HFFc6 (cell line): Measurements from ENCODE around the gene IKBKE. TPM values are rescaled to one million over a fixed set of nuclear protein-coding genes. Genes with fewer than 3 reads are reported as not detected.

Source experiments
- DNase-seq: peaks from one replicate; pipeline ENCODE4 v3.0.0-alpha.2; 2018
- H3K27ac Mint-ChIP-seq: 2 replicates; pipeline ENCODE4 v1.8.0; 2020; ENCODE audit warnings: mild to moderate bottlenecking, mixed read lengths
- H3K27me3 Mint-ChIP-seq: 2 replicates; pipeline ENCODE4 v1.8.0; 2021; ENCODE audit warnings: mild to moderate bottlenecking, moderate library complexity, mixed read lengths; ENCODE audit not compliant: insufficient read depth
- H3K36me3 Mint-ChIP-seq: 2 replicates; pipeline ENCODE4 v1.8.0; 2021; ENCODE audit warnings: low read depth, mixed read lengths
- H3K4me1 Mint-ChIP-seq: 2 replicates; pipeline ENCODE4 v1.8.0; 2020; ENCODE audit warnings: low read depth, mixed read lengths
- H3K4me3 Mint-ChIP-seq: 2 replicates; pipeline ENCODE4 v1.8.0; 2020; ENCODE audit warnings: mild to moderate bottlenecking, moderate library complexity, mixed read lengths
- H3K9me3 Mint-ChIP-seq: 2 replicates; pipeline ENCODE4 v1.8.0; 2020; ENCODE audit warnings: mild to moderate bottlenecking, mixed read lengths
- total RNA-seq, 6 experiments: library from RNA; stranded (reverse); fragmentation: NEBNext Ultra II Directional; extraction: Animal tissue kit (Norgen Biotek cat#: 25700); gene quantifications; 2 replicates in 1 of 6; 3 replicates in 5 of 6; pipeline ENCODE4 v1.2.3, GENCODE V29; 2021
- TF ChIP-seq, protein P1 (sequence below): fragments of 200-600 bp; sonication (generic); IDR thresholded peaks from 2 replicates; pipeline ENCODE4 v1.5.0; 2021; ENCODE audit warnings: antibody characterized with exemption, mild to moderate bottlenecking

Gene IKBKE
- total RNA-seq, 6 experiments from 2014 or later, result 15.1 to 19.6 (median 17.1) TPM

DNA sequence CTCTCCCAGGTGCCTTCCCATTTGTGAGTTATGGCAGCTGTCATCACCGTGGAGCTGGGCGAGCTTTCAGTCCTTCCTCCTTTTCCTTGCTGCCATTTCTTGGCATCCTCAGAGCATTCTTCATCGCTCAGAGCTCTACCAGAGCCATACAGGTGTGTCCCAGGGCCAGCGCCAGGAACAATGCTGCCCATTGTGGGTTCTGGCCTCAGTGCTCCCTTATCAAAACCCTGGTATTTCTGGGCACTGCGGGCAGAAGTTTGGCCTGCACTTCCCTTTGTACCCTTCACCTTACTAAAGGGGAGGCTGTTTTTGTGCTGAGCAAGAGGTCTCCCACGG lies 65.5 kb downstream of the IKBKE start:
- Mint-ChIP-seq H3K4me1 (peaks cover 17% of the 10 kb centered on the region), H3K4me3 (no peak overlapping the region), H3K27me3 (peaks cover 26% of the 10 kb centered on the region), H3K9me3 (no peaks in the 10 kb centered on the region), H3K27ac (no peak overlapping the region), H3K36me3 (no peaks in the 10 kb centered on the region)
- no peak for DNase-seq
- TF ChIP-seq, protein P1, sequence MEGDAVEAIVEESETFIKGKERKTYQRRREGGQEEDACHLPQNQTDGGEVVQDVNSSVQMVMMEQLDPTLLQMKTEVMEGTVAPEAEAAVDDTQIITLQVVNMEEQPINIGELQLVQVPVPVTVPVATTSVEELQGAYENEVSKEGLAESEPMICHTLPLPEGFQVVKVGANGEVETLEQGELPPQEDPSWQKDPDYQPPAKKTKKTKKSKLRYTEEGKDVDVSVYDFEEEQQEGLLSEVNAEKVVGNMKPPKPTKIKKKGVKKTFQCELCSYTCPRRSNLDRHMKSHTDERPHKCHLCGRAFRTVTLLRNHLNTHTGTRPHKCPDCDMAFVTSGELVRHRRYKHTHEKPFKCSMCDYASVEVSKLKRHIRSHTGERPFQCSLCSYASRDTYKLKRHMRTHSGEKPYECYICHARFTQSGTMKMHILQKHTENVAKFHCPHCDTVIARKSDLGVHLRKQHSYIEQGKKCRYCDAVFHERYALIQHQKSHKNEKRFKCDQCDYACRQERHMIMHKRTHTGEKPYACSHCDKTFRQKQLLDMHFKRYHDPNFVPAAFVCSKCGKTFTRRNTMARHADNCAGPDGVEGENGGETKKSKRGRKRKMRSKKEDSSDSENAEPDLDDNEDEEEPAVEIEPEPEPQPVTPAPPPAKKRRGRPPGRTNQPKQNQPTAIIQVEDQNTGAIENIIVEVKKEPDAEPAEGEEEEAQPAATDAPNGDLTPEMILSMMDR, result no peak

DNA sequence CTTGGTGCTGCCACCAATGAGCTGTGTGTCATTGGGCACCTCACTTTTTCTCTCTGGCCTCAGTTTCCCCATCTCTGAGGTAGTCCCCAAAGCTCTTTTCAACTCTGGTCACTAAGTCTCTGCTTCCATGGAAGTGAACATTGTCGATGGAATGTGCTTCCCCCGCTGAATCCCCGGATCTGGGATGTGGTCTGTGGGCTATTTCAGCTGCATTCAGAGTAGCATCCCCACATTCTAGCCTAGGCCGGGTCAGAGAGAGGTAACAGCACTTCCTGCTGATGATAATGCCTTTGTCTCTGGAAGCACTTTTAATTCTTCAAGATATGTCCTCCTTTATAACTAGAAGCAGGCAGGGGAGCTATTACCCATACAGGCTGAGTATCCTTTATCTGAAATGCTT lies 66.9 kb downstream of the IKBKE start:
- H3K9me3 Mint-ChIP-seq, result no peaks in the 10 kb centered on the region
- DNase-seq, result no peak
- peaks cover 25% of the 10 kb centered on the region for H3K27me3 Mint-ChIP-seq
- H3K4me1 Mint-ChIP-seq, result peaks cover 17% of the 10 kb centered on the region
- H3K27ac Mint-ChIP-seq, result no peak overlapping the region
- no peaks in the 10 kb centered on the region for H3K36me3 Mint-ChIP-seq
- H3K4me3 Mint-ChIP-seq, result no peak overlapping the region
- TF ChIP-seq, protein P1, result no peak

GRCh38 chr1:206538086-206538770 lies 68.0 kb downstream of the IKBKE start:
- peaks cover 25% of the 10 kb centered on the region for H3K27me3 Mint-ChIP-seq
- DNase-seq, result no peak

DNA sequence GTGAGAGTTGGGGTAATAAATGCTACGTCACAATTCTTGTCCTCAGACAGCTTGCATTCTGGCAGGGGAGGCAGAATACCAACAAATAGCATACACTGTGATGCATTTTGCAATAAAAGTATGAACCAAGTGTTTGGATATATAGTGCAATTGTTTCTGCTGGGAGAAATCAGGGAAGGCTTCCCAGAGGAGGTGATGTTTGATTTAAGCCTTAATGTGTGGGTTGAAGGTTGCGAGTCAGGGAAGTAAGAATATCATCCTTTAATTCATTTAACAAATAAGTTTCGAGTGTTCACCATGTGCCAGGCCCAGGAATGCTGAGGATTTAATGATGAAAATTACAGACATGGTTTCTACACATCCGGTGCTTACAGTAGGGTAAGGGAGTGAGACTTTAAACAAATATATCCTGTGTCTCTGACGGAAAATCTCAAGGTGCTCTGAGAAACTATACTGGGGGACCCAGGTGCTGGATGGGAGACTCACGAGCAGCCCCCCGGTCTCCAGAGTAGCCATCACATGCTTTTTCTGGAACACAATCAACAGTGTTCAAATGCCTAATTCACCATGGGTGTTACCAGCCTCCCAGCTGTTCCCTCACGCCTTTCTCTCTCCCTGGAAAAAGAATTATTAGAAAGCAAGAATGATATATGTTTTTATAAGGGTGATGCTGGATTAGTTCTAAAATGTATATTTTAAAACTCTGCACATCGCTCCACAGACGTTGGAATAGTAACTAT lies 68.8 kb downstream of the IKBKE start:
- no peak overlapping the region for H3K4me3 Mint-ChIP-seq
- no peaks in the 10 kb centered on the region for H3K36me3 Mint-ChIP-seq
- no peaks in the 10 kb centered on the region for H3K9me3 Mint-ChIP-seq
- H3K27ac Mint-ChIP-seq, result no peak overlapping the region
- H3K4me1 Mint-ChIP-seq, result peaks cover 17% of the 10 kb centered on the region
- peaks cover 20% of the 10 kb centered on the region for H3K27me3 Mint-ChIP-seq
- DNase-seq, result no peak
- TF ChIP-seq, protein P1, result no peak

More at GRCh38 chr1:206538086-206538770, 68.0 kb downstream of the IKBKE start:
- Mint-ChIP-seq H3K36me3 (no peaks in the 10 kb centered on the region), H3K4me1 (peaks cover 17% of the 10 kb centered on the region), H3K4me3 (no peak overlapping the region), H3K9me3 (no peaks in the 10 kb centered on the region), H3K27ac (no peak overlapping the region)
- TF ChIP-seq, protein P1, result no peak

DNA sequence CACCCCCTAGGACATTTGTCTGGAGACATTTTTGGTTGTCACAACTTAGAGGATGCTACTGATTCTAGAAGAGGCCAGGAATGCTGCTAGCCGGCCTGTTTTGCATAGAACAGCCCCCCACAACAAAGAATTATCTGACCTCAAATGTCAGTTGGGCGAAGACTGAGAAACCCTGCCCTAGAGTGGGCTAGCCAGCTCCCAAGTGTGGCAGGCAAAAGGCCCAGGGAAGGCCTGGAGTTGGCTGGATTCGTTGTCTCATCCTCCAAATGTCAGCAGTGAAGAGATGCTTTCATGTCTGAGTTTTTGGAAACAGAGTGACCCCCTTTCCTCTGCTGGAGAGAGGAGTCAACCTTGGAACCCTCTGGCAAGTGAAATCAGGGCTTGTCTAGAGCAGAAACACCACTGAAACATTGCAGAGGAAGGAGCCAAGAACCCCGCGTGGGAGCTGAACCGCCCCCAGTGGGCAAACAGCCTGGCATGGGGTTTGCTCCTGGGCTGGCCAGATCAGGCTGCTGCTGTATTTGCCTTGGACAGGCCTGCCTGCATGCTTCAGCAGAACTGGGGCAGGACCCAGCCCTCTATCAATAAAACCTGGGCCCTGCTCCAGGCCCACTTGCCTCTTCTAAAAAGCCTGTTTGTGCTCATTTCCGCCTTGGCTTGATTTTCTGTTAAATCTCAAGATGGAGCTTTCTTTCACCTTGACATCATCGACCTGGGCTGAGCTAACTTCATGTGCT lies 69.9 kb downstream of the IKBKE start:
- H3K27ac Mint-ChIP-seq, result no peak overlapping the region
- peaks cover 16% of the 10 kb centered on the region for H3K4me1 Mint-ChIP-seq
- no peaks in the 10 kb centered on the region for H3K9me3 Mint-ChIP-seq
- no peaks in the 10 kb centered on the region for H3K36me3 Mint-ChIP-seq
- peaks cover 14% of the 10 kb centered on the region for H3K27me3 Mint-ChIP-seq
- no peak for DNase-seq
- TF ChIP-seq, protein P1, result no peak
- no peak overlapping the region for H3K4me3 Mint-ChIP-seq
